Nephron progenitor cell (in vitro differentiated cells): ENCODE results near the gene FSHR.

Source experiments
- DNase-seq: peaks from one replicate; pipeline ENCODE4 v3.0.0; 2021
- H3K27ac Mint-ChIP-seq: 2 replicates; pipeline ENCODE4 v1.8.0; 2021; ENCODE audit warnings: mild to moderate bottlenecking, moderate library complexity, mixed read lengths
- H3K27me3 Mint-ChIP-seq: 2 replicates; pipeline ENCODE4 v1.8.0; 2021; ENCODE audit warnings: mild to moderate bottlenecking, low read depth, mixed read lengths; ENCODE audit not compliant: poor library complexity
- H3K36me3 Mint-ChIP-seq: 2 replicates; pipeline ENCODE4 v1.8.0; 2021; ENCODE audit warnings: low read depth, mixed read lengths
- H3K4me1 Mint-ChIP-seq: 2 replicates; pipeline ENCODE4 v1.8.0; 2021; ENCODE audit warnings: mixed read lengths
- H3K4me3 Mint-ChIP-seq: 2 replicates; pipeline ENCODE4 v1.8.0; 2021; ENCODE audit warnings: mild to moderate bottlenecking, moderate library complexity, mixed read lengths
- H3K9me3 Mint-ChIP-seq: 2 replicates; pipeline ENCODE4 v1.8.0; 2021; ENCODE audit warnings: mild to moderate bottlenecking, moderate library complexity, mixed read lengths
- CTCF ChIP-seq: fragments of 200-600 bp; sonication (generic); IDR thresholded peaks from 2 replicates; pipeline ENCODE4 v1.5.0; 2021; ENCODE audit warnings: antibody characterized with exemption

Gene FSHR

GRCh38 chr2:49186050-49186648 is 31.8 kb upstream of the FSHR start:
- Mint-ChIP-seq H3K9me3 (peaks cover 4% of the 10 kb centered on the region), H3K4me3 (no peak overlapping the region), H3K27me3 (no peaks in the 10 kb centered on the region), H3K36me3 (no peaks in the 10 kb centered on the region), H3K4me1 (no peaks in the 10 kb centered on the region), H3K27ac (no peak overlapping the region)
- no peak for TF ChIP-seq CTCF
- DNase-seq = no peak

- no peak for DNase-seq
- no peaks in the 10 kb centered on the region for H3K9me3 Mint-ChIP-seq
- peaks cover 5% of the 10 kb centered on the region for H3K27me3 Mint-ChIP-seq
- no peak for TF ChIP-seq CTCF
- no peak overlapping the region for H3K27ac Mint-ChIP-seq
- no peaks in the 10 kb centered on the region for H3K36me3 Mint-ChIP-seq
- no peaks in the 10 kb centered on the region for H3K4me1 Mint-ChIP-seq
- H3K4me3 Mint-ChIP-seq = no peak overlapping the region
Measured at GRCh38 chr2:49178656-49179055, 24.3 kb upstream of the FSHR start.

GRCh38 chr2:49177194-49177593 is 22.9 kb upstream of the FSHR start:
- no peak for TF ChIP-seq CTCF
- DNase-seq = no peak
- H3K27ac Mint-ChIP-seq = no peak overlapping the region
- no peaks in the 10 kb centered on the region for H3K4me1 Mint-ChIP-seq
- H3K27me3 Mint-ChIP-seq = peaks cover 5% of the 10 kb centered on the region
- no peak overlapping the region for H3K4me3 Mint-ChIP-seq
- H3K36me3 Mint-ChIP-seq = no peaks in the 10 kb centered on the region
- no peaks in the 10 kb centered on the region for H3K9me3 Mint-ChIP-seq

GRCh38 chr2:49175831-49176230 is 21.5 kb upstream of the FSHR start:
- Mint-ChIP-seq H3K36me3 (no peaks in the 10 kb centered on the region), H3K27me3 (peaks cover 5% of the 10 kb centered on the region), H3K27ac (no peak overlapping the region), H3K9me3 (peaks cover under 1% of the 10 kb centered on the region), H3K4me3 (no peak overlapping the region), H3K4me1 (no peaks in the 10 kb centered on the region)
- no peak for DNase-seq
- TF ChIP-seq CTCF = no peak

- H3K9me3 Mint-ChIP-seq = peaks cover 4% of the 10 kb centered on the region
- TF ChIP-seq CTCF = no peak
- H3K27ac Mint-ChIP-seq = no peak overlapping the region
- no peak for DNase-seq
- H3K27me3 Mint-ChIP-seq = peaks cover 5% of the 10 kb centered on the region
- H3K36me3 Mint-ChIP-seq = no peaks in the 10 kb centered on the region
- no peaks in the 10 kb centered on the region for H3K4me1 Mint-ChIP-seq
- no peak overlapping the region for H3K4me3 Mint-ChIP-seq
Measured at GRCh38 chr2:49174750-49175149, 20.4 kb upstream of the FSHR start.

GRCh38 chr2:49167131-49167530 is 12.8 kb upstream of the FSHR start:
- DNase-seq = no peak
- Mint-ChIP-seq H3K4me1 (no peaks in the 10 kb centered on the region), H3K27me3 (no peaks in the 10 kb centered on the region), H3K27ac (no peak overlapping the region), H3K36me3 (peaks cover 5% of the 10 kb centered on the region), H3K9me3 (peaks cover 13% of the 10 kb centered on the region), H3K4me3 (no peak overlapping the region)
- no peak for TF ChIP-seq CTCF
